CD4-positive, CD25-positive, alpha-beta regulatory T cell (primary cell): ENCODE data around the gene SLC4A1AP. TPM values are rescaled to one million over a fixed set of nuclear protein-coding genes. Genes with fewer than 3 reads are reported as not detected.

Experiments
- ATAC-seq, 2 donors: fragments of 150-1000 bp; cut with Tn5 transposase; one replicate each; pipeline ENCODE4 v1.10.0; 2021; ENCODE audit warnings: low read depth in 2 of 2, moderate number of reproducible peaks in 2 of 2, moderate library complexity in 1 of 2
- DNase-seq, 3 donors: peaks; one replicate each; pipeline versions ENCODE4 v3.0.0 to v3.0.0-alpha.2; 2012 to 2022; ENCODE audit warnings: mixed read lengths in 1 of 3
- H3K27ac ChIP-seq: one replicate; pipeline ENCODE4 v1.7.0; 2013; ENCODE audit warnings: mild to moderate bottlenecking, low read length; ENCODE audit not compliant: insufficient read depth, poor library complexity, severe bottlenecking
- H3K27me3 ChIP-seq: one replicate; pipeline ENCODE4 v1.7.0; 2013; ENCODE audit warnings: low read length; ENCODE audit not compliant: control insufficient read depth, insufficient read depth
- H3K36me3 ChIP-seq: one replicate; pipeline ENCODE4 v1.7.0; 2013; ENCODE audit warnings: mild to moderate bottlenecking, low read length, moderate library complexity; ENCODE audit not compliant: control insufficient read depth, insufficient read depth
- H3K4me1 ChIP-seq: 2 replicates; pipeline ENCODE4 v1.7.0; 2013; ENCODE audit warnings: mild to moderate bottlenecking, low read length; ENCODE audit not compliant: insufficient read depth, control insufficient read depth, poor library complexity, severe bottlenecking
- H3K4me3 ChIP-seq: one replicate; pipeline ENCODE4 v1.7.0; 2013; ENCODE audit warnings: low read depth, mild to moderate bottlenecking, low read length, moderate library complexity
- H3K9me3 ChIP-seq, 2 experiments: 1 replicate in 1 of 2; 2 replicates in 1 of 2; pipeline ENCODE4 v1.7.0; 2013; ENCODE audit warnings: low read length in 2 of 2, mild to moderate bottlenecking in 1 of 2, moderate library complexity in 1 of 2; ENCODE audit not compliant: control insufficient read depth in 2 of 2
- H3K27ac Mint-ChIP-seq, 3 donors: one replicate each; pipeline ENCODE4 v1.8.0; 2020 to 2022; ENCODE audit warnings: mild to moderate bottlenecking in 3 of 3, mixed read lengths in 3 of 3, moderate library complexity in 2 of 3
- H3K27me3 Mint-ChIP-seq: one replicate; pipeline ENCODE4 v1.8.0; 2022; ENCODE audit warnings: mild to moderate bottlenecking, mixed read lengths
- H3K36me3 Mint-ChIP-seq: one replicate; pipeline ENCODE4 v1.8.0; 2020; ENCODE audit warnings: mixed read lengths
- H3K4me1 Mint-ChIP-seq, 4 donors: one replicate each; pipeline ENCODE4 v1.8.0; 2020 to 2022; ENCODE audit warnings: mixed read lengths in 4 of 4, mild to moderate bottlenecking in 1 of 4
- H3K4me3 Mint-ChIP-seq, 4 donors: one replicate each; pipeline ENCODE4 v1.8.0; 2020 to 2022; ENCODE audit warnings: mild to moderate bottlenecking in 4 of 4, mixed read lengths in 4 of 4, moderate library complexity in 3 of 4
- H3K9me3 Mint-ChIP-seq, 7 donors: one replicate each; pipeline ENCODE4 v1.8.0; 2020 to 2022; ENCODE audit warnings: mixed read lengths in 7 of 7, mild to moderate bottlenecking in 3 of 7, moderate library complexity in 2 of 7
- polyA plus RNA-seq, 4 donors: library from polyadenylated mRNA; unstranded; fragments of 300-500 nt; fragmentation: Illumina TruSeq; gene quantifications; one replicate each; pipeline ENCODE4 v1.2.3, GENCODE V29; 2021
- total RNA-seq: library from RNA; stranded (reverse); gene quantifications from one replicate; pipeline ENCODE4 v1.2.3, GENCODE V29; 2022

The SLC4A1AP gene
- total and polyA plus RNA-seq, 5 donors from 2014 or later: 20.8 to 28.3 (median 25.3) TPM

DNA sequence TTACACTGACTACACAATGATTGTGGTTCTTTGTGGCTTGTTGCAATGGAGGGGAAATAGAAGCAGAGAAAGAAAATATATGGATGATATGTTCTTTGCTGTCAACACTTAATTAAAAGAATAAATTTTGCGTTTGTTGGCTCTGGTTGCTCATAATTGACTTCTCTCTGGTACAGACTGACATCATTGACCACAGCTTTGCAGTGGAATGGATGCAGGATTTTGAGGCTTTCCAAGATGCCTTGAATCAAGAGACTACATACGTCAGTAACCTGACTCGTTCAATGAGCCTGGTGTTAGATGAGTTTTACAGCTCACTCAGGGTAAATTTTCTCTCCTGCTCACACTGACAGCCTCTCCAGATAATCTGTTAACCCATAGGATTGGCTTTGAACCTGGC is 25.0 kb upstream of the SLC4A1AP start:
- Mint-ChIP-seq H3K4me3 (no peak overlapping the region), H3K27ac (peak overlapping the region in 1 of 3 donors; percentile 2), H3K9me3 (no peaks in the 10 kb centered on the region)

DNA sequence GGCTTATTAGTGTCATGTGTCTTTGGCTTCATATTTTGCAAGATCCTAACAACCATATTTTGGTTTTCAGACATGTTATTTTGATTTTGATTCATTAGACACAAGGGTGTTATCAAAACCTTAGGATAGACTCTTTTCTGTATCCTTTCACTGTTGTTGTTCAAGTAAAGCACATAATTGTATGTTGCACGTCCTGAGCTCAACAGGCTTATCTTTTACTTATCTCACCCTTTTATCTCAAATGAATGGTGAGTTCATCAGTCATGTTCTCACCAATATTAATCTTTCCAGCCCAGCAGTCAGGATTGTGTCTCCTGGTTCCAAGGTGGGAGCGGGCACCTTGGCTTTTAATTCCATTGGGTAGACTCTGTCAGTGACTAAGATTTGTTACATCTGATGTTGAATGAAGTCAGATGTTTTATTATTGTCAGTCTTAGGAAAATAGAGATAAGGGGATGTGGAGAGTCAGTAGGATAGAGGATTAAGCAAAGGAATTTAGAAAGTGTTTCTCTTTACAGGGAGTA is 22.9 kb upstream of the SLC4A1AP start:
- Histone ChIP-seq H3K4me3 (no peak overlapping the region), H3K4me1 (no peaks in the 10 kb centered on the region), H3K27me3 (no peaks in the 10 kb centered on the region), H3K27ac (no peak overlapping the region), H3K36me3 (peaks cover 93% of the 10 kb centered on the region), H3K9me3 (no peaks in the 10 kb centered on the region)
- ATAC-seq (no peak), DNase-seq (no peak)
- Mint-ChIP-seq H3K36me3 (peaks cover 41% of the 10 kb centered on the region), H3K4me1 (peaks cover 3 to 6% (median 5%) of the 10 kb centered on the region in 4 donors), H3K9me3 (no peaks in the 10 kb centered on the region), H3K4me3 (peak overlapping the region in 1 of 4 donors; percentile 15), H3K27ac (no peak overlapping the region), H3K27me3 (no peaks in the 10 kb centered on the region)

More for the DNA sequence above, 25.0 kb upstream of the SLC4A1AP start:
- Histone ChIP-seq H3K36me3 (peaks cover 92% of the 10 kb centered on the region), H3K9me3 (no peaks in the 10 kb centered on the region), H3K4me1 (no peaks in the 10 kb centered on the region), H3K27me3 (no peaks in the 10 kb centered on the region), H3K27ac (no peak overlapping the region), H3K4me3 (no peak overlapping the region)
- Mint-ChIP-seq H3K36me3 (peaks cover 50% of the 10 kb centered on the region), H3K27me3 (no peaks in the 10 kb centered on the region), H3K4me1 (peaks cover 5 to 9% (median 7%) of the 10 kb centered on the region in 4 donors)
- ATAC-seq (no peak), DNase-seq (no peak)

DNA sequence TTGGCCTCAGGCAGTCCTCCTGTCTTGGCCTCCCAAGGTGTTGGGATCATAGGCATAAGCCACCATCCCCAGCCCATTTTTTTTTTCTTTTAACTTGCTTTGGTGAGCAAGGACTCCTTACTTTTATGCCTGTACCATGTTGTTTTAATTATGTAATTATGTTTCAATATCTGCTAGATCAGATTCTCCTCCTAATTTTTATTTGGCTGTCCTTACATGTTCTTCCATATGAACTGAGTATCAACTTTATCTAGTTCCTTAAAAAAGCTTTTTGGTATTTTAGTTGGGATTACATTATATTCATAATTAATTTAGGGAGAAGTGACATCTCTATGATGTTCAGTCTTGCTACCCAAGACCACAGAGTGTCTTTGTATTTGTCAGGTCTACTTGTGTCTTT is 18.5 kb upstream of the SLC4A1AP start:
- DNase-seq (no peak), ATAC-seq (no peak)
- Mint-ChIP-seq H3K27me3 (no peaks in the 10 kb centered on the region), H3K4me3 (no peak overlapping the region), H3K36me3 (peaks cover 38% of the 10 kb centered on the region), H3K4me1 (peaks cover 0 to 5% (median 0%) of the 10 kb centered on the region in 4 donors), H3K27ac (no peak overlapping the region), H3K9me3 (no peaks in the 10 kb centered on the region)
- no peak overlapping the region for H3K27ac ChIP-seq
- H3K36me3 ChIP-seq: peaks cover 86% of the 10 kb centered on the region
- no peaks in the 10 kb centered on the region for H3K27me3 ChIP-seq
- no peaks in the 10 kb centered on the region for H3K4me1 ChIP-seq
- H3K9me3 ChIP-seq: no peaks in the 10 kb centered on the region
- no peak overlapping the region for H3K4me3 ChIP-seq

DNA sequence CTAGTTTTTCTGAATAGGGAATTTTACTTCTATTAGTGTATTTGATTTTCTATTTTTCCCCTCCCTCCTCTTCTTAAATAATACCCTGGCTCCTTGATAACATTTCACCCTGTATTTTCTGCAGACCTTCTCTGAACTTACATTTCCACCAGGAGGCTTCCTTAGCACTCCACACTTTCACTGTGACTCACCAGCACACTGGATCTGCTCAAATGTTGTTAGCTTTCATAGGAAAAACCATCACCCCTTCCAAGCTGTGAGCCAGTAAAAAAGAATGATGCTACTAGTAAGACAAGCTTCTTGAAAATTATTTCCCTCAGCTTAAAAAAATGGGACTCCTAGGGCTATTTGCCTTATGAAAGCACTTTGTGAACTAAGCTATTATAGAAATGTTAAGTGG is 16.4 kb upstream of the SLC4A1AP start:
- H3K27me3 Mint-ChIP-seq: no peaks in the 10 kb centered on the region
- ATAC-seq (no peak), DNase-seq (no peak)
- H3K27me3 ChIP-seq: no peaks in the 10 kb centered on the region
- H3K4me3 Mint-ChIP-seq: no peak overlapping the region
- H3K4me3 ChIP-seq: no peak overlapping the region
- no peaks in the 10 kb centered on the region for H3K9me3 Mint-ChIP-seq
- H3K36me3 ChIP-seq: peaks cover 81% of the 10 kb centered on the region
- H3K9me3 ChIP-seq: no peaks in the 10 kb centered on the region
- peaks cover 32% of the 10 kb centered on the region for H3K36me3 Mint-ChIP-seq
- peak overlapping the region; percentile 2 to 70 (median 12) for H3K27ac Mint-ChIP-seq
- H3K27ac ChIP-seq: no peak overlapping the region
- H3K4me1 Mint-ChIP-seq: peaks cover 0 to 5% (median under 1%) of the 10 kb centered on the region in 4 donors
- H3K4me1 ChIP-seq: no peaks in the 10 kb centered on the region

DNA sequence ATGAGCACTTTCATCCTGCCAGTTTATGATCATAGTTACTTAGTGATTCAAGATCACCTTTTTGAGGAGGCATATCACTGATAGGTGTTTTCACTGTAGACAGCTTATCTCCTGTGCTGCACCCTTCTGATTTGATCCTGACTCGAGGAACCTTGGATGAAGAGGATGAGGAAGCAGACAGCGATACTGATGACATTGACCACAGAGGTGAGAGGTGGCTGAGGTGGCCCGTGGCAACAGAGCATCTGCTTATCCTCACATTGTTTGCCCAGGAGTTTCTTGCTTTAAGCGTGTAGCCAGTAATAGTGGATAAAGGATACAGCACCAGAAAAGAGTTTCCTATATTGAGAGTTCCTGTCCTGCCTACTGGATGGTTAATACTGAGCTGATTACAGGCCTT is 16.0 kb upstream of the SLC4A1AP start:
- H3K4me1 ChIP-seq: no peaks in the 10 kb centered on the region
- Mint-ChIP-seq H3K27ac (peak overlapping the region in 1 of 3 donors; percentile 70), H3K9me3 (no peaks in the 10 kb centered on the region), H3K36me3 (peaks cover 36% of the 10 kb centered on the region), H3K27me3 (no peaks in the 10 kb centered on the region), H3K4me1 (peaks cover 3 to 9% (median 4%) of the 10 kb centered on the region in 4 donors), H3K4me3 (no peak overlapping the region)
- no peak overlapping the region for H3K4me3 ChIP-seq
- ATAC-seq (no peak), DNase-seq (no peak)
- H3K27me3 ChIP-seq: no peaks in the 10 kb centered on the region
- H3K36me3 ChIP-seq: peaks cover 81% of the 10 kb centered on the region
- H3K27ac ChIP-seq: no peak overlapping the region
- no peaks in the 10 kb centered on the region for H3K9me3 ChIP-seq

DNA sequence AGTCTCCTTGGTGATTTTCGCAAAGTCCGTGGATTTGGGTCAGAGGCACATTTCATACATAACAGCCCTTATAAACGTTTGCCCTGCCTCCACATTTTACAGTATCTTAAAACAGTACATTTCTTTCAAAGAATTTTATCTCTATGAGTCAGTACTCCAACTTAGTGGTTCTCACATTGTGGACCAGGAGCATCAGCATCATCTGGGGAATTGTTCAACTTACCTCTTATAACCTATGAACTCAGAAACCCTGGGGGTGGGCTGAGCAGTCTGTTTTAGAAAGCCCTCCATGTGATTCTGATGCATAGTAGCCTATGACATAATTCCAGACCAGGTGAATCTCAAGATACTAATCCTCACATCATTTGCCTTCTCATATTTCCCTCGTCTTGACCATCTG is 12.6 kb upstream of the SLC4A1AP start:
- H3K36me3 Mint-ChIP-seq: peaks cover 57% of the 10 kb centered on the region
- H3K27me3 Mint-ChIP-seq: no peaks in the 10 kb centered on the region
- no peaks in the 10 kb centered on the region for H3K9me3 ChIP-seq
- H3K27ac Mint-ChIP-seq: no peak overlapping the region
- ATAC-seq: no peak
- H3K36me3 ChIP-seq: peaks cover 84% of the 10 kb centered on the region
- no peaks in the 10 kb centered on the region for H3K27me3 ChIP-seq
- H3K4me1 Mint-ChIP-seq: peaks cover 4 to 16% (median 6%) of the 10 kb centered on the region in 4 donors
- H3K4me3 ChIP-seq: no peak overlapping the region
- DNase-seq: no peak
- no peak overlapping the region for H3K27ac ChIP-seq
- no peak overlapping the region for H3K4me3 Mint-ChIP-seq
- no peaks in the 10 kb centered on the region for H3K4me1 ChIP-seq
- H3K9me3 Mint-ChIP-seq: no peaks in the 10 kb centered on the region

DNA sequence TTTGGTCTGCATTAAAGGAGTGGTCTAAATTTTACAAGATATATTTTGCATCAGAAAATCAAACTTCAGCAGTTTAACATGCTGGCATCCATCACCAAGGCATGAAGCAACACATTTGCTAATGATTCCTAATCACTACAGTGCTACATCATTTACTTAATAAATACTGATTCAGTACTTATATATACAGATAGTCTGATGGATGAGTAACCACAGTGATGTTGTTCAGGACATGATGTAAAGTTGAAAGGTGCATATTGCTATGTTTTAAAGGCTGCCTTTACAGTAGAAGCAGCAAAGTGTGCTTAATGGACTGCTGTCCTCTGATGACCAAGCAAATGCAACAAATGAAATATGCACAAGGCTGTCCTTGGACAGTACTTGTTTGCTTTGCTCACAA is 11.3 kb upstream of the SLC4A1AP start:
- Histone ChIP-seq H3K9me3 (no peaks in the 10 kb centered on the region), H3K36me3 (peaks cover 85% of the 10 kb centered on the region), H3K4me1 (no peaks in the 10 kb centered on the region), H3K27me3 (no peaks in the 10 kb centered on the region), H3K4me3 (no peak overlapping the region), H3K27ac (no peak overlapping the region)
- no peaks in the 10 kb centered on the region for H3K27me3 Mint-ChIP-seq
- peak in 1 of 2 donors; percentile 11 for ATAC-seq
- H3K4me1 Mint-ChIP-seq: peaks cover 4 to 16% (median 7%) of the 10 kb centered on the region in 4 donors
- no peak overlapping the region for H3K27ac Mint-ChIP-seq
- H3K4me3 Mint-ChIP-seq: no peak overlapping the region
- H3K9me3 Mint-ChIP-seq: no peaks in the 10 kb centered on the region
- no peak for DNase-seq
- H3K36me3 Mint-ChIP-seq: peaks cover 52% of the 10 kb centered on the region

DNA sequence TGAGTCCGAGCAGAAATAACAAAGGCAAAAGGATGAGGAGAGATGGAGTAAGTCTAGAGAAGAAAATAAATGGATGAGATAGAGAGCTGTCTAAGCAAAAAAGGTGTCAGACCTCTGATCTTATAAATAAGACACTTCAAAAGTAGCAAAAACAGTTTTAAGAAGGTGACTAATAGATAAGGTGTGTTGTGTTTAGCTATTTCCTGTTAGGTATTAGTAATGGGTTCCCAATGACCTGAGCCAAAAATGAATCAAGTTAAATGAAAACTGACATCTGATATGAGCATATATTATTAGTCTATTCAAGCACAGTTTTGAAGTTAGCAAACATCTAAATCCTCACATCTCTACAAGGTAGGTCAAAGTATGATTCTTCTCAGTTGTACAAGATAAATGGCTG is 10.9 kb upstream of the SLC4A1AP start:
- peak in 1 of 3 donors; percentile 6 for DNase-seq
- H3K4me3 ChIP-seq: no peak overlapping the region
- peak overlapping the region in 1 of 3 donors; percentile 68 for H3K27ac Mint-ChIP-seq
- no peaks in the 10 kb centered on the region for H3K4me1 ChIP-seq
- H3K4me3 Mint-ChIP-seq: no peak overlapping the region
- H3K36me3 ChIP-seq: peaks cover 85% of the 10 kb centered on the region
- peaks cover 47% of the 10 kb centered on the region for H3K36me3 Mint-ChIP-seq
- no peaks in the 10 kb centered on the region for H3K9me3 Mint-ChIP-seq
- peaks cover 4 to 16% (median 8%) of the 10 kb centered on the region in 4 donors for H3K4me1 Mint-ChIP-seq
- H3K27ac ChIP-seq: no peak overlapping the region
- H3K27me3 ChIP-seq: no peaks in the 10 kb centered on the region
- ATAC-seq: peak in 1 of 2 donors; percentile 42
- H3K9me3 ChIP-seq: no peaks in the 10 kb centered on the region
- H3K27me3 Mint-ChIP-seq: no peaks in the 10 kb centered on the region
